GM23338 (cell line): ENCODE results near the gene GRK5. TPM values are rescaled to one million over a fixed set of nuclear protein-coding genes. Genes with fewer than 3 reads are reported as not detected.

Experiments used
- ATAC-seq: fragments of 200-7000 bp; cut with Tn5 transposase; 3 replicates; pipeline ENCODE4 v1.9.1; 2020
- DNase-seq: peaks from one replicate; pipeline ENCODE4 v3.0.0-alpha.2; 2015; ENCODE audit warnings: low spot score
- H2AFZ ChIP-seq: fragments of 200-600 bp; sonication (generic); 2 replicates; pipeline ENCODE4 v1.8.0; 2016; ENCODE audit warnings: antibody characterized with exemption, mild to moderate bottlenecking, moderate library complexity
- H3F3A ChIP-seq: fragments of 200-600 bp; sonication (generic); replicated peaks from 2 replicates; pipeline ENCODE4 v1.8.0; 2017; ENCODE audit warnings: antibody characterized with exemption, mixed run types, low read depth
- H3K27ac ChIP-seq: fragments of 200-600 bp; sonication (generic); 2 replicates; pipeline ENCODE4 v1.6.1; 2016; ENCODE audit warnings: low read depth
- H3K27me3 ChIP-seq: fragments of 200-600 bp; sonication (generic); 2 replicates; pipeline ENCODE4 v1.8.0; 2016; ENCODE audit warnings: mild to moderate bottlenecking, mixed run types, moderate library complexity; ENCODE audit not compliant: insufficient read depth
- H3K36me3 ChIP-seq: fragments of 200-600 bp; sonication (generic); 2 replicates; pipeline ENCODE4 v1.8.0; 2016; ENCODE audit warnings: mild to moderate bottlenecking; ENCODE audit not compliant: insufficient read depth
- H3K4me1 ChIP-seq: fragments of 200-600 bp; sonication (generic); 2 replicates; pipeline ENCODE4 v1.8.0; 2016; ENCODE audit warnings: mild to moderate bottlenecking, moderate library complexity; ENCODE audit not compliant: insufficient read depth
- H3K4me2 ChIP-seq: fragments of 200-600 bp; sonication (generic); 2 replicates; pipeline ENCODE4 v1.7.1; 2017; ENCODE audit warnings: mixed run types
- H3K4me3 ChIP-seq: fragments of 200-600 bp; sonication (generic); 2 replicates; pipeline ENCODE4 v1.6.1; 2016; ENCODE audit warnings: mixed run types
- H3K79me2 ChIP-seq: fragments of 200-600 bp; sonication (generic); replicated peaks from 2 replicates; pipeline ENCODE4 v1.8.0; 2017; ENCODE audit warnings: mild to moderate bottlenecking; ENCODE audit not compliant: insufficient read depth
- H3K9me2 ChIP-seq: fragments of 200-600 bp; sonication (generic); 2 replicates; pipeline ENCODE4 v1.8.0; 2017; ENCODE audit not compliant: insufficient read depth
- H4K20me1 ChIP-seq: fragments of 200-600 bp; sonication (generic); replicated peaks from 2 replicates; pipeline ENCODE4 v1.8.0; 2017; ENCODE audit warnings: mild to moderate bottlenecking; ENCODE audit not compliant: insufficient read depth
- H3K27ac Mint-ChIP-seq: 2 replicates; pipeline ENCODE4 v1.8.0; 2020; ENCODE audit warnings: inconsistent platforms, mild to moderate bottlenecking, moderate library complexity, mixed read lengths
- H3K27me3 Mint-ChIP-seq: 3 replicates; pipeline ENCODE4 v1.8.0; 2022; ENCODE audit warnings: low read depth, mild to moderate bottlenecking, moderate library complexity, mixed read lengths, inconsistent platforms; ENCODE audit not compliant: insufficient read depth, poor library complexity
- H3K36me3 Mint-ChIP-seq: 3 replicates; pipeline ENCODE4 v1.8.0; 2021; ENCODE audit warnings: low read depth, mild to moderate bottlenecking, inconsistent platforms, moderate library complexity, mixed read lengths
- H3K4me1 Mint-ChIP-seq: 3 replicates; pipeline ENCODE4 v1.8.0; 2020; ENCODE audit warnings: mild to moderate bottlenecking, inconsistent platforms, mixed read lengths
- H3K4me3 Mint-ChIP-seq: 3 replicates; pipeline ENCODE4 v1.8.0; 2021; ENCODE audit warnings: moderate library complexity, mild to moderate bottlenecking, inconsistent platforms, mixed read lengths
- H3K9me3 Mint-ChIP-seq: 3 replicates; pipeline ENCODE4 v1.8.0; 2020; ENCODE audit warnings: moderate library complexity, mild to moderate bottlenecking, inconsistent platforms, mixed read lengths
- CREB1 ChIP-seq: fragments of 250-450 bp; sonication (Bioruptor Pico); IDR thresholded peaks from 2 replicates; pipeline ENCODE4 v1.5.0; 2020; ENCODE audit warnings: low read depth, mild to moderate bottlenecking, moderate library complexity
- EZH2phosphoT487 ChIP-seq: fragments of 200-600 bp; sonication (generic); IDR thresholded peaks from one replicate; pipeline ENCODE4 v1.8.1; 2018; ENCODE audit warnings: antibody characterized with exemption; ENCODE audit not compliant: unreplicated experiment
- POLR2AphosphoS5 ChIP-seq: IDR thresholded peaks from 2 replicates; pipeline ENCODE4 v1.6.1; 2016; ENCODE audit warnings: antibody characterized with exemption, low read depth
- ZNF114 ChIP-seq: fragments of 250-450 bp; sonication (Bioruptor Pico); IDR thresholded peaks from 2 replicates; pipeline ENCODE4 v1.5.0; 2020; ENCODE audit warnings: mild to moderate bottlenecking, moderate library complexity
- ZNF331 ChIP-seq: fragments of 250-450 bp; sonication (Bioruptor Pico); IDR thresholded peaks from 2 replicates; pipeline ENCODE4 v1.5.0; 2020; ENCODE audit warnings: low read depth, mild to moderate bottlenecking, moderate library complexity
- ZNF462 ChIP-seq: fragments of 250-450 bp; sonication (Bioruptor Pico); IDR thresholded peaks from 2 replicates; pipeline ENCODE4 v1.5.0; 2020; ENCODE audit warnings: mild to moderate bottlenecking, moderate library complexity
- polyA plus RNA-seq: library from polyadenylated mRNA; unstranded; fragments of >200 nt; fragmentation: Nextera tagmentation; extraction: Ambion mirVana; gene quantifications from 2 replicates; pipeline ENCODE4 v1.2.1, GENCODE V29; 2016
- total RNA-seq: library from RNA; depleted of rRNA; stranded (reverse); fragments of >200 nt; shearing (Covaris generic); gene quantifications from 2 replicates; pipeline ENCODE4 v1.2.3, GENCODE V29; 2014
- TF ChIP-seq, protein P1 (sequence below), 2 experiments: fragments of 200-600 bp in 1 of 2; sonication (generic) in 1 of 2; conservative IDR thresholded peaks; 2 replicates each; pipeline versions ENCODE4 v1.5.1 to v1.6.1; 2016 to 2017; ENCODE audit warnings: antibody characterized with exemption in 2 of 2, low read depth in 2 of 2, mild to moderate bottlenecking in 2 of 2, moderate library complexity in 1 of 2

The GRK5 gene
- total and polyA plus RNA-seq, 2 experiments from 2014 or later, result 0.53 to 2.0 TPM

GRCh38 chr10:119325131-119325530 is 117.8 kb downstream of the GRK5 start:
- no peak overlapping the region for H3K4me3 ChIP-seq
- Mint-ChIP-seq H3K27ac (no peak overlapping the region), H3K4me3 (no peak overlapping the region)

More at GRCh38 chr10:119325131-119325530, 117.8 kb downstream of the GRK5 start:
- ATAC-seq, result no peak
- H3K4me1 Mint-ChIP-seq, result no peaks in the 10 kb centered on the region
- TF ChIP-seq CREB1 (CRISPR knock-in tag), result no peak
- no peak for TF ChIP-seq EZH2phosphoT487
- TF ChIP-seq POLR2AphosphoS5, result no peak
- TF ChIP-seq ZNF331 (CRISPR knock-in tag), result no peak
- TF ChIP-seq, protein P1, sequence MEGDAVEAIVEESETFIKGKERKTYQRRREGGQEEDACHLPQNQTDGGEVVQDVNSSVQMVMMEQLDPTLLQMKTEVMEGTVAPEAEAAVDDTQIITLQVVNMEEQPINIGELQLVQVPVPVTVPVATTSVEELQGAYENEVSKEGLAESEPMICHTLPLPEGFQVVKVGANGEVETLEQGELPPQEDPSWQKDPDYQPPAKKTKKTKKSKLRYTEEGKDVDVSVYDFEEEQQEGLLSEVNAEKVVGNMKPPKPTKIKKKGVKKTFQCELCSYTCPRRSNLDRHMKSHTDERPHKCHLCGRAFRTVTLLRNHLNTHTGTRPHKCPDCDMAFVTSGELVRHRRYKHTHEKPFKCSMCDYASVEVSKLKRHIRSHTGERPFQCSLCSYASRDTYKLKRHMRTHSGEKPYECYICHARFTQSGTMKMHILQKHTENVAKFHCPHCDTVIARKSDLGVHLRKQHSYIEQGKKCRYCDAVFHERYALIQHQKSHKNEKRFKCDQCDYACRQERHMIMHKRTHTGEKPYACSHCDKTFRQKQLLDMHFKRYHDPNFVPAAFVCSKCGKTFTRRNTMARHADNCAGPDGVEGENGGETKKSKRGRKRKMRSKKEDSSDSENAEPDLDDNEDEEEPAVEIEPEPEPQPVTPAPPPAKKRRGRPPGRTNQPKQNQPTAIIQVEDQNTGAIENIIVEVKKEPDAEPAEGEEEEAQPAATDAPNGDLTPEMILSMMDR (conservative IDR thresholded peaks at IDR 0.05; ENCODE audit: low read depth in 2 of 2), result no peak
- no peak for TF ChIP-seq ZNF114 (CRISPR knock-in tag)
- no peak for TF ChIP-seq ZNF462 (CRISPR knock-in tag)
- peaks cover 11% of the 10 kb centered on the region for H3K27me3 Mint-ChIP-seq
- no peak for DNase-seq
- peaks cover 8% of the 10 kb centered on the region; the same call in 2 of the 3 replicates for H3K9me3 Mint-ChIP-seq
- H3K9me2 ChIP-seq, result no peaks in the 10 kb centered on the region
- H3K79me2 ChIP-seq, result no peaks in the 10 kb centered on the region
- no peaks in the 10 kb centered on the region for H3K27me3 ChIP-seq
- H3K4me1 ChIP-seq, result no peaks in the 10 kb centered on the region
- H3K36me3 ChIP-seq, result no peaks in the 10 kb centered on the region
- no peaks in the 10 kb centered on the region for H3F3A ChIP-seq
- no peak overlapping the region for H3K4me2 ChIP-seq
- no peak overlapping the region for H3K27ac ChIP-seq
- peaks cover 3% of the 10 kb centered on the region; the same call in 2 of the 3 replicates for H3K36me3 Mint-ChIP-seq
- no peaks in the 10 kb centered on the region for H4K20me1 ChIP-seq
- no peak overlapping the region for H2AFZ ChIP-seq
